HFFc6 (cell line): ENCODE measurements around the gene CAPN3. TPM values are rescaled to one million over a fixed set of nuclear protein-coding genes. Genes with fewer than 3 reads are reported as not detected.

Experiments
- DNase-seq: peaks from one replicate; pipeline ENCODE4 v3.0.0-alpha.2; 2018
- H3K27ac Mint-ChIP-seq: 2 replicates; pipeline ENCODE4 v1.8.0; 2020; ENCODE audit warnings: mild to moderate bottlenecking, mixed read lengths
- H3K27me3 Mint-ChIP-seq: 2 replicates; pipeline ENCODE4 v1.8.0; 2021; ENCODE audit warnings: mild to moderate bottlenecking, moderate library complexity, mixed read lengths; ENCODE audit not compliant: insufficient read depth
- H3K36me3 Mint-ChIP-seq: 2 replicates; pipeline ENCODE4 v1.8.0; 2021; ENCODE audit warnings: low read depth, mixed read lengths
- H3K4me1 Mint-ChIP-seq: 2 replicates; pipeline ENCODE4 v1.8.0; 2020; ENCODE audit warnings: low read depth, mixed read lengths
- H3K4me3 Mint-ChIP-seq: 2 replicates; pipeline ENCODE4 v1.8.0; 2020; ENCODE audit warnings: mild to moderate bottlenecking, moderate library complexity, mixed read lengths
- H3K9me3 Mint-ChIP-seq: 2 replicates; pipeline ENCODE4 v1.8.0; 2020; ENCODE audit warnings: mild to moderate bottlenecking, mixed read lengths
- CTCF ChIP-seq: fragments of 200-600 bp; sonication (generic); IDR thresholded peaks from 2 replicates; pipeline ENCODE4 v1.5.0; 2021; ENCODE audit warnings: antibody characterized with exemption, mild to moderate bottlenecking
- total RNA-seq, 6 experiments: library from RNA; stranded (reverse); fragmentation: NEBNext Ultra II Directional; extraction: Animal tissue kit (Norgen Biotek cat#: 25700); gene quantifications; 2 replicates in 1 of 6; 3 replicates in 5 of 6; pipeline ENCODE4 v1.2.3, GENCODE V29; 2021

The CAPN3 gene
- total RNA-seq, 6 experiments from 2014 or later = 0.81 to 1.9 (median 1.5) TPM

GRCh38 chr15:42444415-42445063 lies 85.2 kb downstream of the CAPN3 start:
- H3K27ac Mint-ChIP-seq = peak overlapping the region; percentile 67

GRCh38 chr15:42445551-42445950 lies 86.2 kb downstream of the CAPN3 start:
- no peak for DNase-seq
- H3K4me3 Mint-ChIP-seq = no peak overlapping the region
- peaks cover 51% of the 10 kb centered on the region for H3K36me3 Mint-ChIP-seq
- no peak for TF ChIP-seq CTCF
- H3K9me3 Mint-ChIP-seq = no peaks in the 10 kb centered on the region
- no peak overlapping the region for H3K27ac Mint-ChIP-seq
- H3K27me3 Mint-ChIP-seq = no peaks in the 10 kb centered on the region
- peaks cover 20% of the 10 kb centered on the region for H3K4me1 Mint-ChIP-seq

More at GRCh38 chr15:42444415-42445063, 85.2 kb downstream of the CAPN3 start:
- peak; percentile 47 for TF ChIP-seq CTCF
- Mint-ChIP-seq H3K4me1 (peaks cover 26% of the 10 kb centered on the region), H3K27me3 (no peaks in the 10 kb centered on the region), H3K9me3 (no peaks in the 10 kb centered on the region), H3K36me3 (peaks cover 41% of the 10 kb centered on the region), H3K4me3 (no peak overlapping the region)
- DNase-seq = peak; percentile 32

- no peaks in the 10 kb centered on the region for H3K9me3 Mint-ChIP-seq
- no peak overlapping the region for H3K27ac Mint-ChIP-seq
- peaks cover 59% of the 10 kb centered on the region for H3K36me3 Mint-ChIP-seq
- H3K27me3 Mint-ChIP-seq = no peaks in the 10 kb centered on the region
- no peak for DNase-seq
- peaks cover 20% of the 10 kb centered on the region for H3K4me1 Mint-ChIP-seq
- H3K4me3 Mint-ChIP-seq = no peak overlapping the region
- TF ChIP-seq CTCF = no peak
Observed at GRCh38 chr15:42447599-42447998, 88.3 kb downstream of the CAPN3 start.

- H3K36me3 Mint-ChIP-seq = peaks cover 59% of the 10 kb centered on the region
- no peak overlapping the region for H3K4me3 Mint-ChIP-seq
- peaks cover 20% of the 10 kb centered on the region for H3K4me1 Mint-ChIP-seq
- H3K27ac Mint-ChIP-seq = no peak overlapping the region
- no peak for DNase-seq
- H3K9me3 Mint-ChIP-seq = no peaks in the 10 kb centered on the region
- no peak for TF ChIP-seq CTCF
- H3K27me3 Mint-ChIP-seq = no peaks in the 10 kb centered on the region
Observed at GRCh38 chr15:42448281-42448680, 89.0 kb downstream of the CAPN3 start.

GRCh38 chr15:42449770-42450424 lies 90.6 kb downstream of the CAPN3 start:
- Mint-ChIP-seq H3K36me3 (peaks cover 52% of the 10 kb centered on the region), H3K27ac (no peak overlapping the region), H3K27me3 (no peaks in the 10 kb centered on the region), H3K4me1 (peaks cover 10% of the 10 kb centered on the region), H3K9me3 (no peaks in the 10 kb centered on the region), H3K4me3 (no peak overlapping the region)
- TF ChIP-seq CTCF = no peak
- no peak for DNase-seq
